GM18909 (cell line): ENCODE measurements around the gene MFSD6.

ENCODE experiments used
- ATAC-seq: cut with Tn5 transposase; IDR thresholded peaks from one replicate; pipeline ENCODE4 v1.9.1; 2021; ENCODE audit warnings: mild to moderate bottlenecking; ENCODE audit not compliant: unreplicated experiment, poor library complexity

Gene MFSD6

GRCh38 chr2:190524928-190525327, 116.8 kb downstream of the MFSD6 start:
- ATAC-seq = no peak

GRCh38 chr2:190526105-190526750, 118.1 kb downstream of the MFSD6 start:
- ATAC-seq = no peak

- no peak for ATAC-seq
These were observed 119.1 kb downstream of the MFSD6 start for GRCh38 chr2:190527214-190527613.

- ATAC-seq = no peak
These were observed 119.8 kb downstream of the MFSD6 start for GRCh38 chr2:190527918-190528317.

- ATAC-seq = no peak
These were observed 120.4 kb downstream of the MFSD6 start for GRCh38 chr2:190528521-190529001.

- no peak for ATAC-seq
These were observed 121.5 kb downstream of the MFSD6 start for GRCh38 chr2:190529486-190530247.

GRCh38 chr2:190530248-190530900, 122.2 kb downstream of the MFSD6 start:
- no peak for ATAC-seq

GRCh38 chr2:190532581-190532980, 124.4 kb downstream of the MFSD6 start:
- no peak for ATAC-seq

GRCh38 chr2:190533175-190533967, 125.2 kb downstream of the MFSD6 start:
- ATAC-seq = no peak

GRCh38 chr2:190533968-190534309, 125.8 kb downstream of the MFSD6 start:
- peak; percentile 26 for ATAC-seq

- peak; percentile 77 for ATAC-seq
These were observed 126.4 kb downstream of the MFSD6 start, which contains the start of gene NEMP2 for GRCh38 chr2:190534310-190535120. NEMP2 (minus strand) TSS chr2:190534722; CDS start chr2:190534655, 67 bp downstream.

GRCh38 chr2:190535121-190535439, 126.9 kb downstream of the MFSD6 start:
- peak; percentile 2 for ATAC-seq

GRCh38 chr2:190535586-190535985, 127.4 kb downstream of the MFSD6 start:
- no peak for ATAC-seq

- ATAC-seq = no peak
These were observed 129.6 kb downstream of the MFSD6 start for GRCh38 chr2:190537765-190538164.

- ATAC-seq = no peak
These were observed 130.0 kb downstream of the MFSD6 start for GRCh38 chr2:190538201-190538600.

GRCh38 chr2:190540048-190540447, 131.9 kb downstream of the MFSD6 start:
- ATAC-seq = no peak

GRCh38 chr2:190545093-190545492, 136.9 kb downstream of the MFSD6 start:
- no peak for ATAC-seq

- ATAC-seq = no peak
These were observed 137.6 kb downstream of the MFSD6 start for GRCh38 chr2:190545555-190546385.

GRCh38 chr2:190546734-190547133, 138.6 kb downstream of the MFSD6 start:
- no peak for ATAC-seq
